Lower leg skin (tissue), 3 donors: Measurements from ENCODE around the gene GPC6.

Experiments
- POLR2A ChIP-seq, 2 donors: fragments of 450-650 bp; IDR thresholded peaks; one replicate each; pipeline ENCODE4 v1.6.1; 2016 to 2017; ENCODE audit warnings: antibody characterized with exemption in 2 of 2, mild to moderate bottlenecking in 1 of 2, moderate library complexity in 1 of 2
- TF ChIP-seq, protein P1 (sequence below), 3 donors: fragments of 450-650 bp; IDR thresholded peaks; one replicate each; pipeline ENCODE4 v1.5.1; 2016; ENCODE audit warnings: antibody characterized with exemption in 3 of 3, mild to moderate bottlenecking in 3 of 3, moderate library complexity in 2 of 3

DNA sequence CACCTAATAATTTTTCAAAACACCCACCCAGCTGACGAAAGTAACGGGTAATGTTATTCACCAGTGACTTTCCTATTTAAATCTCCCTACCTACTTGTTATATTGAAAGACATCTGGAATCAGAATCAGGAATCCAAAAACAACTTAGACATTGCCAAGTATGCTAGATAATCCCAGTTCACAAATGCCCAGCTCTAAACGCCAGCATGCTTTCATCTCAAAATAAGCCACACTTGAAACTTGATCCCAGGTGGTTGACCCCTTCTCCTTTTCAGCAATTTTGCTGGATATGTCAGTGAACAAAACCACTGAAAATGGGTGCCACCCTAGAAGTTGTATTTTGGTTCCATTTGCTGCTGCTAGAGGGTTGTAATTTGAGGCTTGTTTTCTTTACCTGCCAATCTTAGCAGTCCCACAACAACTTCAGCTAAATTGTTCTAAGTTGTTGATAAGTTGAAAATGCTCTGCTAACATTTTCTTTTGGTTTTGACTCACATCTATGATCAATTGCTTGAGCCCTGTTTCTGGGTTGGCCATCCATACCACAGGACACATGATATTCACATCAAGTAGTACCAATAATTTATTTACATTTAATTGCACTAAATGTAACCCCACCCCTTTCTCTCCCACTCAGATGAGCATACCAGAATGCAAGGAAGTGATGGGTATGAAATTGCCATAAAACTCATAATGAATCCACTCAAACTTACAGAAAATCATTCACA lies 1186.4 kb downstream of the GPC6 start:
- no peak for TF ChIP-seq POLR2A (IDR thresholded peaks at IDR 0.05)
- TF ChIP-seq, protein P1, sequence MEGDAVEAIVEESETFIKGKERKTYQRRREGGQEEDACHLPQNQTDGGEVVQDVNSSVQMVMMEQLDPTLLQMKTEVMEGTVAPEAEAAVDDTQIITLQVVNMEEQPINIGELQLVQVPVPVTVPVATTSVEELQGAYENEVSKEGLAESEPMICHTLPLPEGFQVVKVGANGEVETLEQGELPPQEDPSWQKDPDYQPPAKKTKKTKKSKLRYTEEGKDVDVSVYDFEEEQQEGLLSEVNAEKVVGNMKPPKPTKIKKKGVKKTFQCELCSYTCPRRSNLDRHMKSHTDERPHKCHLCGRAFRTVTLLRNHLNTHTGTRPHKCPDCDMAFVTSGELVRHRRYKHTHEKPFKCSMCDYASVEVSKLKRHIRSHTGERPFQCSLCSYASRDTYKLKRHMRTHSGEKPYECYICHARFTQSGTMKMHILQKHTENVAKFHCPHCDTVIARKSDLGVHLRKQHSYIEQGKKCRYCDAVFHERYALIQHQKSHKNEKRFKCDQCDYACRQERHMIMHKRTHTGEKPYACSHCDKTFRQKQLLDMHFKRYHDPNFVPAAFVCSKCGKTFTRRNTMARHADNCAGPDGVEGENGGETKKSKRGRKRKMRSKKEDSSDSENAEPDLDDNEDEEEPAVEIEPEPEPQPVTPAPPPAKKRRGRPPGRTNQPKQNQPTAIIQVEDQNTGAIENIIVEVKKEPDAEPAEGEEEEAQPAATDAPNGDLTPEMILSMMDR (IDR thresholded peaks at IDR 0.05) = no peak
